Germinal center (tissue), 1 donor: ENCODE data around the gene OPALIN.
"Not testable (repeated sequence)": the region's sequence is repeated elsewhere in the genome, so short reads cannot be mapped to it uniquely, and the experiment has no call there.

ENCODE experiments used
- DNase-seq: peaks from one replicate; pipeline ENCODE4 v3.0.0; 2012; ENCODE audit warnings: mixed read lengths, low spot score

Gene OPALIN

GRCh38 chr10:96338279-96338925, 20.4 kb downstream of the OPALIN start:
- DNase-seq: no peak

GRCh38 chr10:96337106-96337505, 21.7 kb downstream of the OPALIN start:
- DNase-seq: no peak

GRCh38 chr10:96334616-96335526, 23.9 kb downstream of the OPALIN start:
- peak; percentile 11 for DNase-seq

GRCh38 chr10:96333101-96333500, 25.7 kb downstream of the OPALIN start:
- no peak for DNase-seq

GRCh38 chr10:96327462-96327861, 31.3 kb downstream of the OPALIN start:
- no peak for DNase-seq

GRCh38 chr10:96325719-96326373, 33.0 kb downstream of the OPALIN start:
- DNase-seq: no peak

- no peak for DNase-seq
Measured at GRCh38 chr10:96324447-96324846, 34.4 kb downstream of the OPALIN start.

- no peak for DNase-seq
Measured at GRCh38 chr10:96322275-96322674, 36.5 kb downstream of the OPALIN start.

GRCh38 chr10:96321822-96322221, 37.0 kb downstream of the OPALIN start:
- DNase-seq: no peak

GRCh38 chr10:96319754-96320474, 38.9 kb downstream of the OPALIN start:
- no peak for DNase-seq

GRCh38 chr10:96317067-96317833, 41.6 kb downstream of the OPALIN start:
- no peak for DNase-seq

GRCh38 chr10:96313344-96313743, 45.5 kb downstream of the OPALIN start:
- no peak for DNase-seq

- DNase-seq: no peak
Measured at GRCh38 chr10:96311180-96311715, 47.6 kb downstream of the OPALIN start.

GRCh38 chr10:96310321-96310669, 48.5 kb downstream of the OPALIN start:
- DNase-seq: no peak

- DNase-seq: no peak
Measured at GRCh38 chr10:96309628-96310320, 49.0 kb downstream of the OPALIN start.

GRCh38 chr10:96308854-96309253, 49.9 kb downstream of the OPALIN start:
- not testable (repeated sequence) for DNase-seq

- DNase-seq: peak; percentile 65
Measured at GRCh38 chr10:96306516-96306915, 52.3 kb downstream of the OPALIN start.

GRCh38 chr10:96305019-96305418, 53.8 kb downstream of the OPALIN start:
- no peak for DNase-seq

GRCh38 chr10:96304230-96304629, 54.6 kb downstream of the OPALIN start, which contains the start of gene DNTT:
DNTT (plus strand) TSS chr10:96304434; CDS start chr10:96304498, 64 bp downstream.
- no peak for DNase-seq

- no peak for DNase-seq
Measured at GRCh38 chr10:96301616-96302015, 57.2 kb downstream of the OPALIN start.
